Stimulated activated CD8-positive, alpha-beta memory T cell treated with anti-CD3 and anti-CD28 coated beads, Interleukin-12 subunit alpha, Interleukin-12 subunit beta, amount 100 ng/mL, for 1 hour (primary cell): ENCODE measurements around the gene TPD52L2.
A peak's percentile ranks its signal among the peaks of the same experiment; 100 is the strongest.
"Not testable (repeated sequence)": the region's sequence is repeated elsewhere in the genome, so short reads cannot be mapped to it uniquely, and the experiment has no call there.

Experiments used
- DNase-seq: peaks from one replicate; pipeline ENCODE4 v3.0.0-alpha.2; 2020; ENCODE audit warnings: low read depth

TPD52L2 gene

GRCh38 chr20:63855363-63856097, 9.5 kb upstream of the TPD52L2 start:
- DNase-seq = no peak

- DNase-seq = no peak
These were observed 9.0 kb upstream of the TPD52L2 start for GRCh38 chr20:63856098-63856511.

DNA sequence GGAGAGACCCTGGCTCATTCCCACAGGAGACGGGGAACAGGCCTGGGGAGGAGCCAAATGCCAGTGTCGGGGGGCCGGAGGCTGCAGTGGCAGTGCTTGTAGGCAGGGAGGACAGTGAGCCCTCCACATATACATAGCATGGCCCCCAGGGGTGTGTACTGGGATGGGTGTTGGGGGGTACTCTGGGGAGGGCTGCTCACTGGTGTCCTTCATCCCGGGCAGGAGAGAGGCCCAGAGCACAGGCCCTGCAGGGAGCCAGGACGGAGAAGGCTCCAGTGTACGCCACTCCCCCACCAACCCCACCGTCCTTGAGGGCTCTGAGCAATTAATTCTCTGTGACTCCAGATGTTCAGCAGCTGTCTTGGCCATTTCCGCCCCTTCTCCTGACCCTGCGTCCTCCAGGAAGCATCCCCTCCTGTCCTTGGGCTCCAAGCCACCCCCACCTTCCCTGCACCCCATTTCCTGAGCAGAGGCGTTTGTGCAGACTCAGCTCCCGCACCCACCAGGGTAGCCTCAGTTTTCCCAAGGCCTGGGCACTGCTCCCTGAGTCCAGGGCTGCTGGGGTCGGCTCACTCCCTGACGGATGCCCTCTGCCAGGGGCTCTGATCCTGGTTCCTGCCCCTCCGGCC, 7.2 kb upstream of the TPD52L2 start:
- no peak for DNase-seq

GRCh38 chr20:63858393-63859165, 6.5 kb upstream of the TPD52L2 start:
- no peak for DNase-seq

GRCh38 chr20:63859166-63859699, 5.8 kb upstream of the TPD52L2 start:
- no peak for DNase-seq

DNA sequence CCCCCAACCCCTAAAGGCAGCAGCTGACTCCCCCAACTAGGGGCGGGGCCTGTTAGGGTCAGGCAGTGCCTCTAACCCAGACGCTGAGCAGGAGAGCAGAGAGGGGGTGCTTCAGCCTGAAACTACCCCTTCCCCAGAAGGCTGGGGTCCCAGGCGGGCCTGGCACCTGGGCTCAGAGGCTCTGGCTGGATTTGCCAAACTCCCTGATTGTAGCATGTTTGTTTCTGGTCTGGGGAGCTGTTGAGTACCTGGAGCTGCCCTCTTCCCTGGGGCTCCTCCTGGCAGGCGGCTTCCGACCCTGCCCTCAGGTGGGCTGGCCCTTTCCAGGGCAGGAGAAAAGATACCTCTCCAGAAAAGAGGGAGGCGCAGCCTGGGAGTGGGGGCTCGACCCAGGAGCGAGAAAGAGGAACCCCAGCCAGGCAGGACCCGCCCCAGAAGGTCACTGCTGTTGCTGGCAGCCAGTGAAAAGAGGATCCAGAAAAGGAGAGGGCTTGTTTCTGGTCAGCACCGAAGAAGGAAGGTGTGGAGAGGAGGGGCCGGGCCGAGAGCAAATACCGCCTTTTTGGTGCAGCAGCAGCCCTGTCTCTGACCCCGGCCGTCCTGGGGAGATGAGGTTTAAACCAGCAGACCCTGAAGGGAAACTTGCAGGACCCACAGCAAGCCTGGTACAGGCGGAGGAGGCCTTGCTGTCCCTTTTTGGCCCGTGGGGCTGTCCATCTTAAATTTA, 4.6 kb upstream of the TPD52L2 start:
- DNase-seq = no peak

GRCh38 chr20:63861365-63861934, 3.6 kb upstream of the TPD52L2 start, which contains the start of gene ABHD16B:
ABHD16B (plus strand) TSS chr20:63861498; CDS start chr20:63861541, 43 bp downstream.
- no peak for DNase-seq

- no peak for DNase-seq
These were observed 2.8 kb upstream of the TPD52L2 start for GRCh38 chr20:63861981-63862901.

DNA sequence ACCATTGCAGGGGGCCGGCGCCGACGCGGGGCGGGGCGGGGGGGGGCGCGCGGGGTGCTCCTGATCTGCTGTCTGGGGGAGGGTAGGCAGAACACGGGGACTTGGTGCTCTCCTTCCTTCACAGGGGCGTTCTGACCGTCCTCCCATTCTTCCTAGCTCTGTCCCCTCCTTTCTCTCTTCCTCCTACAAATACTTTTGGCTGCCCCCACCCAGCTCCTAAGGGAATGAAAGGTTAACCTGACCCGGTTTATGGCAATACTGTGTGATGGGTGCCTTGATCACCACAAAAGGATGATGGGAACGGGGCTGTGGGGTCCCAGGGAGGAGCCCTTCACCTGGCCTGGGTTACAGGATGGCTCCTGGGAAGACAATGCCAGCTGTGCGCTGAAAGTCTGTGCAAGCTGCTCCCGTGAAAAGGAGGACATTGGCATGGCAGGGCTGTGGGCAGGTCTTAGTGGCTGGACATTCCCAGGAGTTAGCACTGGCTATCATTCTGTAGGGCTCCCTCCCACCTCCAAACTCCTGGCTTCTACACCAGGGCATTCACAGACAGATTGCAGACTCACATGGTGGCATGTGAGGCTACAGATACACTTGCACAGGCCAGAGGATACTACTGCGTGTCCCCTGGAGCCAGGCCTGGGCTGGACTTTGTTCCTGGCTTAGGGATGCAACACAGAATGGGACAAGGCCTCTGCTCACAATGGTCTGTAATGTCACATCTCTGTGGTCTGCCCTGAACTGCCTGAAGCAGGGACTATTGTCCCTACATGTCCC, 1.9 kb upstream of the TPD52L2 start:
- no peak for DNase-seq

GRCh38 chr20:63863798-63864544, 1.1 kb upstream of the TPD52L2 start:
- peak; percentile 62 for DNase-seq

GRCh38 chr20:63864545-63864977, 509 bp upstream of the TPD52L2 start:
- no peak for DNase-seq

DNA sequence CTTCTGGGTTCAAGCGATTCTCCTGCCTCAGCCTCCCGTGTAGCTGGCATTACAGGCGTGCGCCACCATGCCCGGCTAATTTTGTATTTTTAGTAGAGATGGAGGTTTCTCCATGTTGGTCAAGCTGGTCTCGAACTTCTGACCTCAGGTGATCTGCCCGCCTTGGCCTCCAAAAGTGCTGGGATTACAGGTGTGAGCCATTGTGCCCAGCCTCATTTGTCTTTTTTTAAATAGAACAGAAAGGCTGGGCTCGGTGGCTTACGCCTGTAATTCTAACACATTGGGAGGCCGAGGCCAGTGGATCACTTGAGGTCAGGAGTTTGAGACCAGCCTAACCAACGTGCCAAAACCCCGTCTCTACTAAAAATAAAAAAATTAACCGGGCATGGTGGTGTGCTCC, 2.0 kb downstream of the TPD52L2 start:
- DNase-seq = not testable (repeated sequence)

- no peak for DNase-seq
These were observed 3.2 kb downstream of the TPD52L2 start for GRCh38 chr20:63868264-63868663.

DNA sequence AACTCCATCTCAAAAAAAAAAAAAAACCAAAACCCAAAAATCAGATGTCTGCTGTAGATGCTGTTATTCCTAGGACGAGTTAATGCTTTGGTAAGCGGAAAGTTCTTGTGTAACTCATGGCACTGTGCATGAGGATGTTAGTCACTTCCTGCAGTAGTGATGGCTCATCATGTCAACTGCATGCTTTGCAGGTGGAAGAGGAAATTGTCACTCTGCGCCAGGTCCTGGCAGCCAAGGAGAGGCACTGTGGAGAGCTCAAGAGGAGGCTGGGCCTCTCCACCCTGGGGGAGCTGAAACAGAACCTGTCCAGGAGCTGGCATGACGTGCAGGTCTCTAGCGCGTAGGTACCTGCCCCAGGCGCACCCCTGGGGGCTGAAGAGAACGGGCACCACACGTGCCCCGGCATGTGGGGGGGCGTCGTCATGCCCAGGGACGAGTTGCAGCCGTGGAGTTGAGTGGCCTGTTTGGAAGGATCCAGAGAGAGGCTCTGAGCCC, 8.5 kb downstream of the TPD52L2 start:
- DNase-seq = no peak

DNA sequence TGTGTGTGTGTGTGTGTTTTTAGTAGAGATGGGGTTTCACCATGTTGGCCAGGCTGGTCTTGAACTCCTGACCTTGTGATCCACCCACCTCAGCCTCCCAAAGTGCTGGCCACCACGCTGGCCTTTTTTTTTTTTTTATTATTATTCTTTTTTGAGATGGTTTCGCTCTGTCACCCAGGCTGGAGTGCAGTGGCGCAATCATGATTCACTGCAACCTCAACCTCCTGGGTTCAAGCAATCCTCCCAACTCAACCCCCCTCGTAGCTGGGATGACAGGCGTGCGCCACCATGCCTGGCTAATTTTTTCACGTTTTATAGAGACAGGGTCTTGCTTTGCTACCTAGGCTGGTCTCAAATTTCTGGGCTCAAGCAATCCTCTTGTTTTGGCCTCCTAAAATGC, 9.2 kb downstream of the TPD52L2 start:
- DNase-seq = not testable (repeated sequence)

DNA sequence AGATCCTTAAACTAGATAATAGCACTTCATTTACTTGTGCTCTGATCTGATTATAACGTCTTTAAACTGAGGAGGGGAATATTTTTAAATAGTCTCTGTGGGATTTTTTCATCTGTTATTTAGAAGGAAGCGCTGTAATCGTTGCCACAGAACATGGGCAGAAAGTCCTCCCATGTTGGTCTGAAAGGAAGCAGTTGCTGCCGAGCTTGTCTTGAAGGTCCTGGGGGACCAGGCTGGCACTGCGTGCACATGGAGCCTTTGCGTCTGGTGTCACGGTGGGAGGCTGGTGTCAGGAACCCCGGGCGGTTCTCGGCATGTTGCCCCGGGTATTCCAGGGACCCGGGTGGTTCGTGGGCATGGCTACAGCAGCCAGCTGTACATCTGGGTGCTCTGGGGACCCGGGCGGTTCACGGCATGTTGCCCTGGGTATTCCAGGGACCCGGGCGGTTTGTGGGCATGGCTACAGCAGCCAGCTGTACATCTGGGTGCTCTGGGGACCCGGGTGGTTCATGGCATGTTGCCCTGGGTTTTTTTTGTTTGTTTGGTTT, 11.5 kb downstream of the TPD52L2 start:
- DNase-seq = no peak

DNA sequence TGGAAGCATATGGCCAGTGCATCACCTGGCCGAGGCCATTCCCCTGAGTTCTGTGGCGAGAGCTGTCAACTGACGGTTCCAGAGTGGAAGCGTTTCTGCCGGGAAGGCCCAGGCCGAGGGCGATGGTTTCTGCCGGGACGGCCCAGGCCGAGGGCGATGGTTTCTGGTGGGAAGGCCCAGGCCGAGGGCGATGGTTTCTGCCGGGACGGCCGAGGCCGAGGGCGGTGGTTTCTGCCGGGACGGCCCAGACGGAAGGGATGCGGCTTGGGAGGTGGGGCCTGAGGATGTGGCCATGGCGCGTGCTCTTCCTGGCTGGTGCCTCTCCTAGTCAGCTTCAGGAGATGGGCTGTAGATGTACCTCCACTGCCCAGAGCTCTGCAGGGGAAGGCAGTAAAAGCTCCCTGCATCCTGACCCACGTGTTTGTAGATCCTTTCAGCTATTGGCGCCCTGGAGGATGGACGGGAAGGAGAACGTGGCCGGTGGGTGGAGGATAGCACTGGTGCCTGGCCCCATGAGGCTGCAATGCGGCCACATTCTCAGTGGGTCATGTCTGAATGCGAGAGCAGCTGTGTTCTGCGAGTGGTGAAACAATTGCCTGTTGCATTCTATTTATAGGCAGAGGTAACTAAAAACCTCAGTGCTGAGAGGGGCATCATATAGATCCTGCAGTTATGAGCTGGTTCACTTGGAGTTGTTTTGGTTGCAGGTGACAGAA, 12.8 kb downstream of the TPD52L2 start:
- no peak for DNase-seq
